ENCODE data around the gene GJC2.

DNA sequence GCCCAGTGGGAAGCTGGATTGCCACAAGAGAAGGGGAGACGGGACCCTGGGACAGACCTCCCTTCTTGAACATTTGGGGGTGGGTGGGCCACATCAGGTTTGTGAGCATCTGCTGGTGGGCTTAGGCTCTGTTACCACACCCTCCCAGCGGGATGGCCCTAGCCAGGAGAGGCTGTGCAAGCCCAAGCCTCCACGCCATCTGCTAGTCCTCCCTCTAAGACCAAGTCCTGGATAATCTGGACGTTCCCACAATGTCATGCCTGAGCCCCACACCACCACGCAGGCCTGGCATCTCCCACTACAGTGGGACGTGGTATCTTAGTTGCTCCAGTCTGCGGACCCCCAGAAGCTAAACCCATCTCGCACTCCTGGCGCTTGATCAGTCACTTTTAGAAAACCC lies 12.1 kb downstream of the GJC2 start:
- TF ChIP-seq, protein P1, sequence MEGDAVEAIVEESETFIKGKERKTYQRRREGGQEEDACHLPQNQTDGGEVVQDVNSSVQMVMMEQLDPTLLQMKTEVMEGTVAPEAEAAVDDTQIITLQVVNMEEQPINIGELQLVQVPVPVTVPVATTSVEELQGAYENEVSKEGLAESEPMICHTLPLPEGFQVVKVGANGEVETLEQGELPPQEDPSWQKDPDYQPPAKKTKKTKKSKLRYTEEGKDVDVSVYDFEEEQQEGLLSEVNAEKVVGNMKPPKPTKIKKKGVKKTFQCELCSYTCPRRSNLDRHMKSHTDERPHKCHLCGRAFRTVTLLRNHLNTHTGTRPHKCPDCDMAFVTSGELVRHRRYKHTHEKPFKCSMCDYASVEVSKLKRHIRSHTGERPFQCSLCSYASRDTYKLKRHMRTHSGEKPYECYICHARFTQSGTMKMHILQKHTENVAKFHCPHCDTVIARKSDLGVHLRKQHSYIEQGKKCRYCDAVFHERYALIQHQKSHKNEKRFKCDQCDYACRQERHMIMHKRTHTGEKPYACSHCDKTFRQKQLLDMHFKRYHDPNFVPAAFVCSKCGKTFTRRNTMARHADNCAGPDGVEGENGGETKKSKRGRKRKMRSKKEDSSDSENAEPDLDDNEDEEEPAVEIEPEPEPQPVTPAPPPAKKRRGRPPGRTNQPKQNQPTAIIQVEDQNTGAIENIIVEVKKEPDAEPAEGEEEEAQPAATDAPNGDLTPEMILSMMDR (IDR thresholded peaks at IDR 0.05; ENCODE audit: insufficient read depth, low read depth, low read length) = no peak
- TF ChIP-seq EZH2 (IDR thresholded peaks at IDR 0.05; ENCODE audit: insufficient read depth, low read length) = no peak
